ENCODE measurements around the gene DENND2D. TPM values are rescaled to one million over a fixed set of nuclear protein-coding genes. Genes with fewer than 3 reads are reported as not detected.
A peak's percentile ranks its signal among the peaks of the same experiment; 100 is the strongest.

The DENND2D gene
- total RNA-seq, 1 donor from 2014 or later, result 78.2 TPM

- peak overlapping the region; percentile 55 for H3K4me3 ChIP-seq
- intact Hi-C loops (cut with DNase I), result no loop called here
- H3K9me3 ChIP-seq, result no peaks in the 10 kb centered on the region
- TF ChIP-seq CTCF (IDR thresholded peaks at IDR 0.05), result no peak
- H3K27me3 ChIP-seq, result no peaks in the 10 kb centered on the region
- H3K4me1 ChIP-seq, result peaks cover 59% of the 10 kb centered on the region
- H3K27ac ChIP-seq, result peak overlapping the region; percentile 82
- H3K36me3 ChIP-seq, result peaks cover 25% of the 10 kb centered on the region
- ATAC-seq (no peak), DNase-seq (no peak)
These were observed 1.1 kb downstream of the DENND2D start for GRCh38 chr1:111199329-111199728.

- Histone ChIP-seq H3K36me3 (peaks cover 30% of the 10 kb centered on the region), H3K9me3 (no peaks in the 10 kb centered on the region), H3K27ac (peak overlapping the region; percentile 82), H3K4me3 (peak overlapping the region; percentile 55), H3K4me1 (peaks cover 64% of the 10 kb centered on the region), H3K27me3 (no peaks in the 10 kb centered on the region)
- DNase-seq (no peak), ATAC-seq (no peak)
- intact Hi-C loops (cut with DNase I), result no loop called here
- no peak for TF ChIP-seq CTCF (IDR thresholded peaks at IDR 0.05)
These were observed 1.6 kb downstream of the DENND2D start for GRCh38 chr1:111198836-111199235.

GRCh38 chr1:111197598-111198284 is 2.7 kb downstream of the DENND2D start:
- Histone ChIP-seq H3K4me1 (peaks cover 68% of the 10 kb centered on the region), H3K4me3 (peak overlapping the region; percentile 55), H3K9me3 (no peaks in the 10 kb centered on the region), H3K27me3 (no peaks in the 10 kb centered on the region), H3K27ac (peak overlapping the region; percentile 82), H3K36me3 (peaks cover 33% of the 10 kb centered on the region)
- peak; percentile 13 for TF ChIP-seq CTCF (IDR thresholded peaks at IDR 0.05)
- intact Hi-C loops (cut with DNase I), result no loop called here
- DNase-seq (no peak), ATAC-seq (peak; percentile 7)

GRCh38 chr1:111196213-111196612 is 4.2 kb downstream of the DENND2D start:
- H3K4me3 ChIP-seq, result peak overlapping the region; percentile 55
- no peaks in the 10 kb centered on the region for H3K27me3 ChIP-seq
- TF ChIP-seq CTCF (IDR thresholded peaks at IDR 0.05), result no peak
- no peak for DNase-seq
- H3K9me3 ChIP-seq, result no peaks in the 10 kb centered on the region
- peaks cover 33% of the 10 kb centered on the region for H3K36me3 ChIP-seq
- peak overlapping the region; percentile 28 for H3K27ac ChIP-seq
- no peak for ATAC-seq
- intact Hi-C loops (cut with DNase I), result no loop called here
- H3K4me1 ChIP-seq, result peaks cover 70% of the 10 kb centered on the region

- Histone ChIP-seq H3K27me3 (no peaks in the 10 kb centered on the region), H3K9me3 (no peaks in the 10 kb centered on the region), H3K27ac (peak overlapping the region; percentile 80), H3K4me3 (no peak overlapping the region), H3K4me1 (peaks cover 66% of the 10 kb centered on the region), H3K36me3 (peaks cover 33% of the 10 kb centered on the region)
- DNase-seq (no peak), ATAC-seq (peak; percentile 2)
- no peak for TF ChIP-seq CTCF (IDR thresholded peaks at IDR 0.05)
- intact Hi-C loops (cut with DNase I), result no loop called here
These were observed 5.3 kb downstream of the DENND2D start for GRCh38 chr1:111195002-111195684.

Measured in upper lobe of right lung (tissue), 1 donor.